Measurements from ENCODE around the gene OR5M11.
"Not testable (repeated sequence)": the region's sequence is repeated elsewhere in the genome, so short reads cannot be mapped to it uniquely, and the experiment has no call there.

The OR5M11 gene

DNA sequence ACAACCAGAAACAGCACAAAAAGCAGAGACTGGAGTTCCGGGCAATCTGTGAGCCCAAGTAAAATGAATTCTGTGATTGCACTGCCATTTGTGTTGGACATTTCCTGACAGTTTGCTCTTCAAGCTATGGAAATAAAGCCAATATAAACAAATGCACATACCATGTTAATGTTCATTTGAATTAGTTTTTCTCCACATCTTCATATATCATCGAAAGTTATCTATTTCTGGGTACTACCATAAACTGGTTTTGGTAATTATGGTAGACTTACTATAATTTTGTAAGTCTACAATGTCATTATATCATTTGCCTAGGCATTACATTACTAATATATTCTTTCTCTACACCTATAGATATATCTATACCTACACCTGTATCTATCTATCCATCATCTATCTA is at the start of gene OR5M11:
Gene OR5M11, minus strand, starts transcription at position 101 of the 400 bp plus-strand sequence. Its CDS starts 0 bp downstream, at position 101.
- FAIRE-seq (no peak), DNase-seq (ENCODE audit: extremely low spot score, insufficient read length, low read depth) (no peak)

DNA sequence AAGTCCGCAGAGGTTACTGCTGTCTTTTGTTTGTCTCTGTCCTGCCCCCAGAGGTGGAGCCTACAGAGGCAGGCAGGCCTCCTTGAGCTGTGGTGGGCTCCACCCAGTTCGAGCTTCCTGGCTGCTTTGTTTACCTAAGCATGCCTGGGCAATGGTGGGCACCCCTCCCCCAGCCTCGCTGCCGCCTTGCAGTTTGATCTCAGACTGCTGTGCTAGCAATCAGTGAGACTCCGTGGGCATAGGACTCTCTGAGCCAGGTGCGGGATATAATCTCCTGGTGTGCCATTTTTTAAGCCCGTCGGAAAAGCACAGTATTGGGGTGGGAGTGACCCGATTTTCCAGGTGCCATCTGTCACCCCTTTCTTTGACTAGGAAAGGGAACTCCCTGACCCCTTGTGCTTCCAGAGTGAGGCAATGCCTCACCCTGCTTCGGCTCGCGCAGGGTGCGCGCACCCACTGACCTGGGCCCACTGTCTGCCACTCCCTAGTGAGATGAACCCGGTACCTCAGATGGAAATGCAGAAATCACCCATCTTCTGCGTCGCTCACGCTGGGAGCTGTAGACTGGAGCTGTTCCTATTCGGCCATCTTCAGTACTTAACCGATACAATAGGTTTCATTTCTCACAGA is 49.1 kb upstream of the OR5M11 start:
- DNase-seq (ENCODE audit: extremely low spot score, insufficient read length, low read depth); FAIRE-seq: not testable (repeated sequence)

GRCh38 chr11:56577621-56578020 is 34.6 kb upstream of the OR5M11 start, which contains the start of gene OR5M10:
Gene OR5M10, minus strand, starts transcription at chr11:56577721. Its CDS starts 0 bp downstream, at chr11:56577721.
- no peak for FAIRE-seq
- no peak for DNase-seq (ENCODE audit: extremely low spot score, insufficient read length, low read depth)

DNA sequence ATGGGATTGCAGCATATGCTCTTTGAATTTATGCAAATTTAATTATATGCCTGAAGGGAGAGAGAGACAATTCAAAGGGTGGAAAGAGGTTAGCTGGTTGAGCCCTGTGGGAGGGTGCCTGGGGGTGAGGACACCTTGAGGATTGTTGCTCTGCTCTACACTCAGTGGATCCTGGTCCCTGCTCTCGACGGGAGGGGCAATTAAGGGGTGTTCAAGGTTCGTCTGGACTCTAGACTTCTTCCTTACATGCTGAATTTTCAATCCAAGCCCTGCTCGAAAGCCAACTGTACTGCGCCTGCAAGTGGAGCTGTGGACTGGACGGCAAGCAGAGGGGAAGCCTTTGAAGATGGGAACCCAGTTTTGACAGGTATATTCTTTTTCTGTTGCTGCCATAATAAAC is 15.5 kb upstream of the OR5M11 start:
- no peak for DNase-seq (ENCODE audit: extremely low spot score, insufficient read length, low read depth)
- no peak for FAIRE-seq

DNA sequence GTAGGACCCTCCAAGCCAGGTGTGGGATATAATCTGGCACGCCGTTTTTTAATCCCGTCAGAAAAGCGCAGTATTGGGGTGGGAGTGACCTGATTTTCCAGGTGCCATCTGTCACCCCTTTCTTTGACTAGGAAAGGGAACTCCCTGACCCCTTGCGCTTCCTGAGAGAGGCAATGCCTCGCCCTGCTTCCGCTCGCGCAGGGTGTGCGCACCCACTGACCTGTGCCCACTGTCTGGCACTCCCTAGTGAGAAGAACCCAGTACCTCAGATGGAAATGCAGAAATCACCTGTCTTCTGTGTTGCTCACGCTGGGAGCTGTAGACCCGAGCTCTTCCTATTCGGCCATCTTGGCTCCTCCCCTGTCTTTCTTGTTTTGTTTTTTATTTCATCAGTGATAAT is 11.6 kb upstream of the OR5M11 start:
- FAIRE-seq: not testable (repeated sequence)

DNA sequence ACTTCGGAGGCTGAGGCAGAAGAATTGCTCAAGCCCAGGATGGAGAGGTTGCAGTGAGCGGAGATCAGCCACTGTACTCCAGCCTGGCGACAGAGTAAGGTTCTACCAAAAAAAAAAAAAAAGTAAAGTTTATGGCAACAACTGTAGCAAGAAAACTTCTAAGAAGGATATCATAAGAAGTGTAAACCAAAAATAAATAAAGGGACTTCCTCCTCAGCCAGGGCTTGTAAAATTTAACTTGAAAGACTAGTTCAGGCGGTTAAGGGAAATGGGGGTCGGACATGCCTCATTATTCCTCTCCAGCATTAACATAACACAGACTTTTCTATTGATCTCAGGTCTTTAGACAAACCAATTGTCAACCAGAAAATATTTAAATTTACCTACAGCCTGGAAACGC is 2.5 kb upstream of the OR5M11 start:
- DNase-seq (ENCODE audit: extremely low spot score, insufficient read length, low read depth) (no peak), FAIRE-seq (no peak)

More for the DNA sequence above, 11.6 kb upstream of the OR5M11 start:
- not testable (repeated sequence) for DNase-seq (ENCODE audit: extremely low spot score, insufficient read length, low read depth)

DNA sequence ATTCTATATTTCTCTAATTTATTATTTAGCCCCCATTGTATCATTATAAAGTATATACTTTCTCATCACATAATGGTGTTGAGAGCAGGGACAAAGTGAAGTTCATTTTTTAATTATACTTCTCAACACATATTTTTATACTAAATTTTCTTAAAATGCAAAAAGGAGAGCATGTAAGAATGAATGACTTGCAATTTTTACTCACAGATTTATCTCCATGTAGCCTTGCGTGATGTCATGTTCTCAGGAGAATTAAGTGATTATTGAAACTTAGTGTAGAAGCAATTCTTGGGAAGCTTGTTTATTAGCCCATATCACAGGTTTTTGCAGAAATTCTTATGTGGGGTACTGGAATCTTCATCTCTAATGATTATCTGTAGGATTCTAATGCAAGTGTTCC is 682 bp upstream of the OR5M11 start:
- no peak for FAIRE-seq

DNA sequence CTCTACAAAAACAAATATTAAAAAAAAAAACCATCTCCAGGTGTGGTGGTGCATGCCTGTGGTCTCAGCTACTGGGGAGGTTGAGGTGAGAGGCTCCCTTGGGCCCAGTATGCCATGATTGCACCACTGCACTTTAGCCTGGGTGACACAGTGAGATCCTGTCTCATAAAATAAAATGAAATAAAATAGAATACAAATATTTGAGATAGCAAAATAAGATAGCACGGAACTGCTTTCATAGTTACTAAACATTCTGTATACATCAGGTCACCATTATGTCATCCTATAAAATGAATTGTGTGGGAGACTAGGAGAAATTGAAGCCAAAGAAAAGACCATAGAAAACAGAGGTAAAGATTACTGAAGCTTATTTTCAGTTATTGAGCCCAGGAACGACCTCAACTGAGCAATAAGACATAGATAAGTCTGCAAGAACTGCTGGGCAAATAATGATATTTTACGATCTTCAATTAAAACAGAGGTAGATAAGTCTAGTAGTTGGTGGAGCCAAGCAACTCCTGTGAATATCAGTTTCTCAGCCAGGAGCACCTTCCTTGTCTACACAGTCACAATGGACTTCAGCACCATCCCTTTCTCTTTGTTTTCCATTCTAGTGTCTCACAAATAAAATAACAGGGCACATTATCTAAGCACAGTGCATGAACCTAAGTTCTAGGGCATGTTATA is 9.9 kb downstream of the OR5M11 start:
- DNase-seq (ENCODE audit: extremely low spot score, insufficient read length, low read depth) (no peak), FAIRE-seq (no peak)

More for the DNA sequence above, 682 bp upstream of the OR5M11 start:
- no peak for DNase-seq (ENCODE audit: extremely low spot score, insufficient read length, low read depth)

DNA sequence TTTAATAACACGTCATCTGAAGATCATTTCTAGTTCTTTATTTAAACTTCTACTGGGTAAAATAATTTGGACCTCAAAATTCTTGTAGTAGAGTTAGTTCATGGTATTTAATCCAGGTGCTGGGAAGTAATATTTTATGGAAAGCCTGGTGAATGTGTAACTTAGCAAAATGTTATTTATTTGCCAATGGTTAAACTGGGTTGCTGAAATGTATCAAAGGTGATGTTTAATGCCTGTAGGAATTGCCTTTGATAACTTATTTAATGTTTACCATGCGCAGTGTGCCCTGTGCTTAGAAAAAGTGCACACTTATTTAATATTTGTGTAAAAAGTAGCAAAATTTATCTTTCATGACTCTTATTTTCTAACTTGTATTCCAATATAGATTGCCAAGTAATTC is 11.2 kb downstream of the OR5M11 start:
- FAIRE-seq: no peak
- DNase-seq (ENCODE audit: extremely low spot score, insufficient read length, low read depth): no peak

DNA sequence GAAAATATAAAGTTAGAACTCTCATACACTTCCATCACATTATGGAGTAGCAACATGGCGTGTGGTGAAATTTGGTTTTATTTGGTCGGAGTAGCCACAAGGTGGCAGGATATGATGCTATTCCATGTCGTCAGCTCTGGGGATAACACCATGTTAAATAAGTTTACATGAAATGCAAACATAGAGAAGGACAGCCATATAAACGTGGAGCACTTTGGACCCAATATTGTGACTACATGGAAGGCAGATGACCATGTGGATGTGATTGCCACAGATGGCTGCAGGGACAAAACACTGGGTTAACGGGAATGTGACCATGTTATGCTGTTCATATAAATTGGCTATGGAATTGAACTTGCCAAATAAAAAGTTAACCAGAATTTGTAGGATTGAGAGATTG is 21.0 kb downstream of the OR5M11 start:
- DNase-seq (ENCODE audit: extremely low spot score, insufficient read length, low read depth) (no peak), FAIRE-seq (no peak)

DNA sequence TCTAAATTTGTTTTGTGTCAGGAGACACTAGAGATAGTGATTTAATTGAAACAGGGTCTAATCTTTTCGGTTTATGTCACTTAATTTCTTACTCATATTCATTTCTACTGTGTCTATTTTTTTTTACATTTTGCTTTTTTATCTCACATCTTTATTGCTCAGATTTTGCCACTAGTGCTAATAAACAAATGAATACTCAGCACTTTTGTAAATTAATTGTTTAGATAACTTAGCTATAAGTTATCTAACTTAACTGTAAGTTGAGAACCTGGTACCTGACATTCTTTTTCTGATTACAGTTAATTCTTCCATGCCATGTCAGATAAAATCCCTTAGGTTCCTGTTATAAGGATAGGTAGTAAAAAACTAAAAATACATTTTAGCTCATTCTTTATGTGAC is 29.8 kb downstream of the OR5M11 start:
- DNase-seq (ENCODE audit: extremely low spot score, insufficient read length, low read depth) (no peak), FAIRE-seq (no peak)

DNA sequence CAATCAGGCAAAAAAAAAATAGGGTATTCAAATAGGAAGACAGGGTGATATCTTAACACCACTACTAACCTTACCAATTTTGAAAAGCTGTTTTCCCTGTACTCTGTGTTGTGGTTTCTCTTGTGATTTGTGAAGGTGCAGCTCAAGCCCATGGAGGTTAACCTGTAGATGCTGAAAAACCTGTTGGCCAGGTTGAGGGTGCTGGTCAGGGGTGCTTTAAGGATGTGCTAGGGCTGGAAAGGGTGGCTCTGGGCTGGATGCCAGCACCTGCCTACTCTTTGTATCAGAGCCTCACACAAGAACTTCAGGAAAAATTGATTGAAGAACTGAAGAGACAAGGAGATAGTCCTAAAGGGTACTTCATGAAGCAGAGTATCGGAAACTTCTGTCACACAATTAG is 33.6 kb downstream of the OR5M11 start:
- FAIRE-seq (no peak), DNase-seq (ENCODE audit: extremely low spot score, insufficient read length, low read depth) (no peak)

- FAIRE-seq (no peak), DNase-seq (ENCODE audit: extremely low spot score, insufficient read length, low read depth) (no peak)
Observed at GRCh38 chr11:56497010-56497409, 46.0 kb downstream of the OR5M11 start.

DNA sequence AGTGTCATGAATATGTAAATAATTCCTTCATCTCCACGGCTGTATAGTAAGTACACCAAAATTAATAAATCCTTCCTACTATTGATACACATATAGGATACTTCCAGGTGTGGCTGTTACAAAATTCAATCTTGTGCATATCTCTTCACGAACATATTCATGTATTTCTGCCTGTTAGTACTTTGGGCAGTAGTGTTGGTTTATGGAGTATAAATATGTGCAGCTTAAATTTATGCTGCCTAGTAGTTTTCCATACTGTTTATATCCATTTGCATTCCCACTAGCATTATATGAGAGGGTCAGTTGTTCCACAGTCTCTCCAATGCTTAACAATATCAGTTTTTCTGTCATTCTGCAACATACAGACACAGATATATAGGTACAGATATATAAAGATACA is 47.9 kb downstream of the OR5M11 start:
- no peak for DNase-seq (ENCODE audit: extremely low spot score, insufficient read length, low read depth)
- FAIRE-seq: no peak

All from GM18507 (cell line).